SK-N-SH treated with all-trans-retinoic acid at 6 μM for 48 hours (cell line): ENCODE measurements around the gene IQUB.

ENCODE experiments used
- ARNTL ChIP-seq: fragments of 450-650 bp; formaldehyde crosslinking; IDR thresholded peaks from 2 replicates; pipeline ENCODE4 v1.5.0; 2020; ENCODE audit warnings: low read depth, mild to moderate bottlenecking, moderate library complexity, borderline replicate concordance
- CSDC2 ChIP-seq: fragments of 250-450 bp; sonication (Bioruptor Pico); IDR thresholded peaks from 2 replicates; pipeline ENCODE4 v1.5.0; 2020; ENCODE audit warnings: mild to moderate bottlenecking, moderate library complexity
- CSRNP3 ChIP-seq: fragments of 250-450 bp; sonication (Bioruptor Pico); IDR thresholded peaks from 2 replicates; pipeline ENCODE4 v1.5.1; 2021; ENCODE audit warnings: mild to moderate bottlenecking, moderate library complexity
- GLIS3 ChIP-seq: fragments of 250-450 bp; sonication (Bioruptor Pico); IDR thresholded peaks from 2 replicates; pipeline ENCODE4 v1.5.0; 2020; ENCODE audit warnings: mild to moderate bottlenecking, moderate library complexity
- OSR1 ChIP-seq: fragments of 250-450 bp; sonication (Bioruptor Pico); IDR thresholded peaks from 2 replicates; pipeline ENCODE4 v1.8.0; 2022; ENCODE audit warnings: moderate library complexity, mild to moderate bottlenecking, inconsistent platforms
- RARB ChIP-seq: fragments of 250-450 bp; sonication (Bioruptor Pico); IDR thresholded peaks from 2 replicates; pipeline ENCODE4 v1.8.0; 2021; ENCODE audit warnings: mild to moderate bottlenecking, moderate library complexity
- TCF4 ChIP-seq: fragments of 250-450 bp; sonication (Bioruptor Pico); IDR thresholded peaks from 2 replicates; pipeline ENCODE4 v1.8.0; 2021; ENCODE audit warnings: mild to moderate bottlenecking, moderate library complexity, borderline replicate concordance
- ZFP30 ChIP-seq: fragments of 450-650 bp; formaldehyde crosslinking; IDR thresholded peaks from 2 replicates; pipeline ENCODE4 v1.5.0; 2022; ENCODE audit warnings: mild to moderate bottlenecking, moderate library complexity
- ZNF8 ChIP-seq: fragments of 450-650 bp; formaldehyde crosslinking; IDR thresholded peaks from 2 replicates; pipeline ENCODE4 v1.5.0; 2020; ENCODE audit warnings: mild to moderate bottlenecking, moderate library complexity
- TF ChIP-seq, protein P1 (sequence below): fragments of 250-450 bp; sonication (Bioruptor Pico); IDR thresholded peaks from 2 replicates; pipeline ENCODE4 v1.5.1; 2020; ENCODE audit warnings: low read depth, mild to moderate bottlenecking, moderate library complexity

- TF ChIP-seq ZNF8 (CRISPR knock-in tag) (no peak), ARNTL (CRISPR knock-in tag) (no peak), RARB (CRISPR knock-in tag) (no peak), ZFP30 (CRISPR knock-in tag) (no peak), OSR1 (CRISPR knock-in tag) (no peak), CSDC2 (CRISPR knock-in tag) (no peak), TCF4 (CRISPR knock-in tag) (no peak), GLIS3 (CRISPR knock-in tag) (no peak), CSRNP3 (CRISPR knock-in tag) (no peak)
- TF ChIP-seq, protein P1, sequence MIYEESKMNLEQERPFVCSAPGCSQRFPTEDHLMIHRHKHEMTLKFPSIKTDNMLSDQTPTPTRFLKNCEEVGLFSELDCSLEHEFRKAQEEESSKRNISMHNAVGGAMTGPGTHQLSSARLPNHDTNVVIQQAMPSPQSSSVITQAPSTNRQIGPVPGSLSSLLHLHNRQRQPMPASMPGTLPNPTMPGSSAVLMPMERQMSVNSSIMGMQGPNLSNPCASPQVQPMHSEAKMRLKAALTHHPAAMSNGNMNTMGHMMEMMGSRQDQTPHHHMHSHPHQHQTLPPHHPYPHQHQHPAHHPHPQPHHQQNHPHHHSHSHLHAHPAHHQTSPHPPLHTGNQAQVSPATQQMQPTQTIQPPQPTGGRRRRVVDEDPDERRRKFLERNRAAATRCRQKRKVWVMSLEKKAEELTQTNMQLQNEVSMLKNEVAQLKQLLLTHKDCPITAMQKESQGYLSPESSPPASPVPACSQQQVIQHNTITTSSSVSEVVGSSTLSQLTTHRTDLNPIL (CRISPR knock-in tag) = no peak
Observed at GRCh38 chr7:123468303-123468702, 66.1 kb downstream of the IQUB start.
